Stimulated activated CD4-positive, alpha-beta T cell treated with anti-CD3 and anti-CD28 coated beads, Interleukin-2, amount 100 ng/mL, for 4 hours (primary cell): ENCODE results near the gene CCDC122.

Source experiments
- DNase-seq: peaks from one replicate; pipeline ENCODE4 v3.0.0-alpha.2; 2020; ENCODE audit warnings: low read depth

Gene CCDC122

DNA sequence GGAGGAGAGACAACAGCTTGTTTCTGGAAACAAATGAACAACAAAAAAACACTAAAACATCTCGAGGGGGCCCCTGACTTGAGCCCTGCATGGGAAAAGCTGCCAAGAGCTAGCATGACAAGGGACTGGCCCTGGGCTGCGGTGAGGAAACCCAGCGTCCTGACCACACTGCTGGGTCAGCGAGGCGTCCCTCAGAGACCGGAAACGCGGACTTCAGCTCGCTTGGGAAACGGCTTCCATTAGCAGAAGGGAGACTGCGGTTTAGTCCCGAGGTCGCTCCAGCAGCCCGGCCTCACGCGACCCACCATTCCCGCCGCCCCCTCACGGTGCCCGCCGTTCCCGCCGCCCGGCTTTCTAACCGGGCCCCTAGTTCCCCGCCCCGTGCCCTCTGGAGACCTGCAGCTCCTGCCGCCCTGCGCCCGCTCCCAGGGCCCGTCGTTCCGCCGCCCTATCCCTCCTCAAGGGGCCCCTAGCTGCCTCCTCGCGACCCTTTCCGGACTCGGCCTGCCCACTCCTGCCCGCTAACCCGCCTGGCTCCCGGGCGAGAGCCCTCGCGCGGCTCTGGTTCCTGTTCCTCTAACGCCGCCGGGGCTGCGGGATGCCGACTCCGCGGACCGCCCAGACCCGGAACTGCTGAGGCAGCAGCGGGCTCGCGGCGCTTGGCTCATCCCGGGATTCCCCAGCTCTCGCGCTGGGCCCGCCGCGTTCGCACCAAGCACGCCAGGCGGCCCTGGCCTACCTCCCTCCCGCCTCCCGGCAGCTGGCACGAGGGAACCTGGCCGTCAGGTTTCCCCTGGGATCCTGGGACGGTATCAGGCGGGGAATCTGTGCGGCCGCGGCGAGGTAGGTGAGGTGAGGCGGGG, at the start of gene CCDC122:
Gene CCDC122, minus strand, starts transcription at position 849 of the 863 bp plus-strand sequence. CDS start 10,364 bp downstream, outside the sequence.
- peak; percentile 65 for DNase-seq

DNA sequence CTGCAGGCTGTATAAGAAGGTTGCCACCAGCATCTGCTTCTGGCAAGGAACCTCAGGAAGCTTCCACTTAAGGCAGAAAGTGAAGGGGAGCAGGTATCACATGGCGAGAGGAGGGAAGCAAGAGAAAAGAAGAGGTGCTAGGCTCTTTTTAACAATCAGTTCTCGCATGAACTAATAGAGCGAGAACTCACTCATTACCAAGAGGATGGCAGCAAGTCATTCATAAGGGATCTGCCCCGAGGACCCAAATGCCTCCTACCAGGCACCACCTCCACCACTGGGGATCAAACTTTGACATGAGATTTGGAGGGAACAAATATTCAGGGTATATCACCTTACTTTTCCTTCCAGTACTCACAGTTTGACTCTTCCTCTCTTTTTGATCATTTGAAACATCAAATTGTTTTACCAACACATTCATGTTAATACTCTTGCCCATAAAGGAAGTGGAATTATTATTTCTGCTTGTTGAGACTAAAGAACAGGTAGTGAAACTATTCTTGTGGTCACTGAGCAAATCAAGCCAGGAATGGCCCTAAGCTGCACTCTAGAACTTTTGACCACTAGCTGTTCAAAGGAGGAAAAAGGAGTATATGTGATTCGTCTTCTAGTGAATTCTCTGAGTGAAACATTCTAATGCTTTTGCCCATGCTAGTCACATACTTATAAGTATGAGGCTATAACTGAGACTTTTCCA, 45.2 kb upstream of the CCDC122 start:
- no peak for DNase-seq

DNA sequence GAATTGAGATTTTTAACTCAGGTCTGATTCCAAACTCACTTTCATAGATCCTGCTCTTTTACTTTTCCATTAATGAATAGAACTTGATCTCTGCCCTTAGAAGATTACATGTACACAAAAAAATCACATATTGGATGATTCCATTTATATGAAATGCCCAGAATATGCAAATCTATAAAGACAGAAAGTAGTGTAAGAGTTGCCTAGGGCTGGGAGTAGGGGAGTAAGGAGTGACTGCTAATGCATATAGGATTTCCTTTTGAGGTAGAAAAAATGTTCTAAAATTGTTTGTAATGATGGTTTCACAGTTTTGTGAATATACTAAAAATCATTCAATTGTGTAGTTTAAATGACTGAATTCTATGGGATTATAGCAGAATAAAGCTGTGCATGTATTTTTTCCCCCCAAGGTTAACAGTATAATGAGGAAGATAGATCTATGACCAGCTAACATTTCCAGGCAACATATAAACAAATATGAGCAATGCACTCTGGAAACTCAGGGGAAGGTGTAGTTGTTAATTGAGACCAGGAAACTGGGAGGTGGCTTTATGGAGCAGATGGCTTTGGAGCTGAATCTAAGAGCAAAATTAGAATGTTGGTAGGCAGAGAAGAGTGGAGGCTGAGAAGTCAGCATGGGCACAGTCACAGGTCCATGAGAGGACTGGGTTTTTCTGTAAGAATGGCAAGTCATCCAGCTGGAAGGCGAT, 41.6 kb upstream of the CCDC122 start:
- no peak for DNase-seq

DNA sequence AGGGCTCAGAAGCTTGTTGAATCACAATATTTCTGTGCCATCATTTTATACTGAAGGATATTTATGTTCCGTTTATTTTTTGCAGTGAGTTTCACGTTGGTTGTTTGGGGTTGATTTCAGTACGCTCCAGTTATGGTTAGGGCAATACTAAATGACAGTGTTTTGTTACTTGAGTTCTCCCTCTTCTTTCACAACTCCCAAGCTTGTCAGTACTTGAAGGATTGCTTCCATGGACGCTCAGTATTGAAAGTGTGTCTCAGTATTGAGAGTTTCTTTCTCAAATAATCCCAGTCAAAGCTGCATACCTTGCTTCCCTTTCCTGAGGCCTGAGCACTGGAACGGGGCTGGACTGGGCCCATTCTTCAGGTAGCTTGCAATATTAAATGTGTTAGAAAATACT, 39.1 kb upstream of the CCDC122 start:
- no peak for DNase-seq

DNA sequence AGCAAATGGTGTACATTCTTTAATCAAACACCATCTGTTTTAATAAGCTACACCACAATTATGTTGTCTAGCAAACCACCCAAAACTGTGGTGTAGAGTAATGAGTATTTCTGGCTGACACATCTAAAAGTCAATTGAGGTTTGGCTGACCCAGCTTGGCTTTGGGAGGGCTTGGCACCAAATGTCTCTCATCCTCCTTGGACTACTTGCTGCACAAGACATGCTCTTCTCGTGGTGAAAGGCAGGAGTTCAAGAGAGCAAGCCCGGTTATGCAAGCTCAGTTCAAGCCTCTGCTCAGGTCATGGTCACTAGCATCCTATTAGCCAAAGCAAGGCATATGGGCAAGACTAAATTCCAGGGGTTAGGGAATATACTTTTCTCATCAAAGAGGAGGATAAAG, 37.3 kb upstream of the CCDC122 start:
- no peak for DNase-seq

DNA sequence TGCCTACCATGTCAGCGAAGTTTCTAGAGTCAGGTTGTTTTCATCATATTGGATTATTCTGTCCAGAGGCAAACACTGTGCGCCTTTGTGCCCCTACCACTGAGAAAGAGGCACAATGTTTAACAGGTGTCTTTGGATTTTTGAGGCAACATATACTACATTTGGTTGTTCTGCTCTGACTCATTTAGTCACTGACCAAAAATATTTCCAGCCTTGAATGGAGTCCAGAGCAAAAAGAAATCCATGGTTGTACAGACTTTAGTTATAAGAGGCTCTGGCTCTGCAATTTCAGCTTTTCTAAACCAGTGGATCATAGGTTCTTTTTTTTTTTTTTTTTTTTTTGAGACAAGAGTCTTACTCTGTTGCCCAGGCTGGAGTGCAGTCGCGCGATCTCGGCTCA, 35.9 kb upstream of the CCDC122 start:
- DNase-seq: no peak

DNA sequence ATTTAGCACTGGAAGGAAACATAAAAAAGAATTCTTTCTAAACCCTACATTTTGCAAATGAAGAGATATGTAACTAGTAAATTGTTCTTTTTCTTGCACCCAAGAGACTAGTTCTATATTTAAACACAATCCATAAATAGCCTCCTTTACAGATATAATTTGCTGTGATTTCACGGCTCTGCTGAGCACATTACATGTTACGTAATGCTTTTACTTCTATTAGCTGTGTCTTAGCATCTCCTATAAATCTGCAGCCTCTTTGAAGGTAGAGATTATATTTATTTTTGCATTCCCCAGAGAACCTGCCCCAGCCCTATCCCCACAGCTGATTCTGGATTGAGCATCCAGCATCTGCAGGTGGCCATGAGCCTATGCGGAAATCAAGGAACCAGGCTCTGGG, 32.3 kb upstream of the CCDC122 start:
- DNase-seq: no peak

DNA sequence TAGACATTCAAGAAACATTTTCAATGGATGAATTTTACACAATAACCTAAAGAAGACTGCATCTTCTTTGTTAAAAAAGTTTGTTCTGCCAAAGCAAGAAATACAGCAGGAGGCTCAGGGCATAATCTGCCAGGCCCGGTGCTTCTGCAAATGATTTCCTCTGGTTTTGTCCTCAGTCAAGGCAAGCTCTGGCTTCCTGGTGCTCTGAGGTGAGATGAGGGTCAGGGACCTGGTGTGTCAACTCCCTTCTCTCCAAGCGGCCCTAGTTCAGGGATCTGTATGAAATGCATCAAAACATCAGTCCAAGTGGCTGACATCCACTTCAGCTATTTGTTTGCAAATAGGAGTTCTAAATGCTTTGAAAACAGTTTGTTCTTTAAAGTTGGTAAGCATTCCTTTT, 31.7 kb upstream of the CCDC122 start:
- DNase-seq: no peak

DNA sequence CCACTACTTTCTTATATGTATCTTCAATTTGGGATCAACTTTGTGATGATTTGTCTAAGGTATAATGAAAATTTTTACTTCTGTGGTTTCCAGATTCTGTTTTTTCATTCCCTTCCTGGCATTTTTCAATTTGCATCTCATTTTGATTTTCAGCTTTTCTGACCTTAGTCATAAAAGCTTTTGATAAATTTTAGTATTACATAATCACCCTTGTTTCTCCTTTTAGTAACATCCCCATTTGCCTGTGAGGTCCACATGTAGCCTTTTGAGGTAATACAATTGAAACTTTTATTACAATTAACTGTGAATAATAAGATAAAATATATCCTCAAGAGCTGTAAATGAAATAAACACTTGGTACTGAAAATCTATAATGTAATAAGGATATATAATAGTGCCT, 31.3 kb upstream of the CCDC122 start:
- no peak for DNase-seq

DNA sequence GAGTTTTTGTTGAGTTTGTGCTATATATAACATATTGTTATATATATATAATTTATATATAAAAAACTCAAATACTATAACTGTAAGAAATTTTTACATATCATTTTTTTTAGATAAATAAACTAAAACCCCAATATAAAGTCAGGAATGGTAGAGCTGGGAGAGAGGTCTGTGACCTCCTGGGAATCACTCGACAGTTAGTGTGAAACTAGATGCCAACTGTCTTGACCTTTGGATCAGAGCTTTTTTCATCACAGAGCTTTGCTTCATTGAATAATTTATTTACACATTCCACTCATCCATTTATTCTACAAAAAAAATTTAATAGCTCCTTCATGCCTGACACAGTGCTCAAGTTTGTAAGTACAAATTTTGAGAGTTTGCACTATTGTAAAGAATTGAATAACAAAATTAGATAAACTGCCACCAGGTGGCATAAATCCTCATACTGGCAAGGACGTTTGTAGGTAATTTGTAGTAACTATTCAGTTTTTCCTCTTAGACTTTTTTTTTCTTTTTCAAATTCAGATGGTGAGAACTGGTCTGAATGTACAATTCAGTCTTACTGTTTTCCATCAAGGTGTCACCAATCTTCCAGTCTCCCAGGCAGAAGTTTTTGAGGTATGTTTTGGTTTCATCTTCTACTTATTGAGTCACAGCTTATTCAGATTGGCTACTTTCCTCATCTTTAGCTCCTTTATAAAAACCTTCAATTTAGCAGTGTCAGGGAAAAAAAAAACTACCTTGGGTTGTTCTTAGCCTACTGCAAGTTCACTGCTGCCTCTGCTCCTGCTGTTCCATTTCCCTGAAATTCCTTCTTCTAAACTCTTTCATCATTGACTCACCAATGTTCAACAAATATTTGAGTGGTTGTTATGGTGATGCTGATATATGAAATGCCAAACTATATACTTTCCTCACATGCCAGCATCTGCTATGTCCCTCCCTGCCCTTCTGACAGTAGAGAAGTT, 28.9 kb upstream of the CCDC122 start:
- no peak for DNase-seq

DNA sequence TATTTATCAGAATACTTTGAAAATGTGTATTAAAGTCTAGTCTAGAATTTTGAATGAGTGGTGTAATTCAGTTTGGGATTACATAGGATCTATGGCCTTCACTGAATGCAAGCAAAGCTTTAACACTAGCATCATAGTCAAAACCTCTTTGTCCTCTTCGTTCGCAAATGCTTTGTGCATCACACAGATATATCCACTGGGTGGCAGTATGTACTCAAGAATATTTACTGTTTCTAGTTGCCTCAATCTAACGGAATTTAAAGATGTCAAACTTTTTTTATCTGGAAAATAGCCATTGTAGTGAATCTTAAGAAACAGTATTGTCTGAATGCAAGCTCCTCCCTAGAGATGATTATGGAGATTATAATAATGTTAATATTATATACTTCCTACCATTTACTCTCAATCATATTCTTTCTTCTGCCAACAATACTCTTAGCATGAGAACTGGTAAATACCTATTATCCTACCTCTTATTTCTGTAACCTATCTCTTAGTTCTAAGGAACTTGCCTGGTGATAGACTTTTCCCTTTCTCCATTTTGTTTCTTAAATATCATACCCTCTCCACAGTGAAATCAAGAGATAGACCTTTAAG, 26.0 kb upstream of the CCDC122 start:
- peak; percentile 9 for DNase-seq

DNA sequence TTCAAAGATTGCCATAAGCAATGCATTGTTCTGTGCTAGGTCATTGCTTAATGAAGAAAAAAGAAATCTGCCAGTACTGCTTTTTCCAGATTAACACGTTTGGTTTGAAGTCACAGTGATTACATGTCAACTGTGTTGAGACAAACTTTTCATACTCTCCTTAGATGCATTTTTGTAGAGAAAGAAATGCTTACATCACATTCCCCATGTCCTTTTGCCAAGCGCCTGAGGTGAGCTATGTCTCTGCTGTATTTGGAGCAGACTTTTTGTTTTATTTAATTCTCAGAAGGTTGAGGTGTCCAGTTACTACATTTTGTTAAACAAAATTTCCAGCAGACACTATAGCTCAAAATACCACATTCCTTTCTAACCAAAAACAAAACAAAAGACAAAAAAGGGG, 16.4 kb upstream of the CCDC122 start:
- DNase-seq: no peak

DNA sequence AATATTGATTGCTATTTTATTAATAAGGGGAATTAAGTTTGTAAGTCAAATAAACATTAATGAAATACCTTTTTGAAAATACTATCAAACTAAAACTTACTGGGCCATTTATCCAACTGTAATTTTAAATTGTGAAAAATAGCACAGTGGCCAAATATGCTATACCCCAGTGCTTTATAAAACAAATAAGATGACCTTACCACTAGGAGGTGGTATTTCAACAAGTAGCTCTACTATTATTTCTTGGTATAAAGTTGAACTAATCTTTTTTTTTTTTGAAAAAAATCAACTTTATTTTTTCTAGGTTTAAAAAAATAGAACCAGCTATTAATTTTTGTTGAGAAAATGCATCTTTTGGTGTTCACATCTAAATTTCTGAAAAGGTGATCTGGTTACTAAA, 14.9 kb upstream of the CCDC122 start:
- no peak for DNase-seq

DNA sequence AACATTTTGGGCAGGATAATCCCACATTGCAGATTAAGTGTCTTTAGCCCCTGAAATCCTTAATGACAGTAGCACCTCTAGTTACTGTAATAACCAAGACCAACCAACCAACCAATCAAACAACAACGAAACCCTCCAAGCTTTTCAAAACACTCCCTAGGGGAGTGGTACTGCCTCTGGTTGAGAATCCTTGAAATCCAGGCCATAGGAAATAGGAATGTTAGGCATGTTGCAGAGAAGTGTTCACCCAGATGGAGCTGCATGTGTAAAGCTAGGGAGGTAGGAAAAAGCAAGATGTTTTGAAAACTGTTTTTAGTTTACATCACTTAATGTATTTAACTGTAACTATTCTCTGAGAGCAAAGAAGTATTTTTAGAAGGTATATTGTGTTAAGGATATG, 4.7 kb upstream of the CCDC122 start:
- DNase-seq: no peak

DNA sequence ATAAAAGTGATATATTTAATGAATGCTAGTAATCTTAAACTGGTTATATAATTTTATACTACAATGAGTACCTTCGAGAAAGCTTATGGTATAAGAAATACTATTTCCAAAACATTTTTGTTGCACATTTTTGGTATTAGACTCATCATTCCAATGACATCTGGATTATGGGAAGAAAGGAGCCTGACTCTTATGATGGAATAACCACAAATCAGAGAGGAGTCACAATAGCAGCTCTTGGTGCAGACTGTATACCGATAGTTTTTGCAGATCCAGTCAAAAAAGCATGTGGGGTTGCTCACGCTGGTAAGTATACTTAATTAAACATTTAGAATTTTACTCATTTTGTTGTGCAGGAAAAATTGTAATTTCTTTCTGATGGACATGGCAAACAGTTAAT, 4.1 kb upstream of the CCDC122 start:
- no peak for DNase-seq

DNA sequence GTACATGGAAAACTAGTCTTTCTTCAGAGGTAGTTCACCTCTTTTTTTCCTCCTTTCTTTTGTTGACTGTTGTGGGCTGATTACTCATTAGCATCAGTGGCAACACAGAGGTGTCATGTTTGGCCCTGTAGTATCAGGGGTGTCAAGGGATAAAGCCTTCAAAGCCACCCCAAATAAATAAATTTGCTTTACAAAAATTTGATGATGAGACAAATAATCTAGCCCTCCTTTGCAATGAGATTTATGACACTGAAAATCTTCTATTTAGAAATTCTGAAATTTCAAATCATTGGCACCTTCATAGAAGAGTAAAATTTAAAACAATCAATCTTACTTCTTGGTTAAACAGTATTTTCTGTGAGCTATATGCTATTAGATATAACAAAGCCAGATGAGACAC, 2.0 kb upstream of the CCDC122 start:
- DNase-seq: no peak

DNA sequence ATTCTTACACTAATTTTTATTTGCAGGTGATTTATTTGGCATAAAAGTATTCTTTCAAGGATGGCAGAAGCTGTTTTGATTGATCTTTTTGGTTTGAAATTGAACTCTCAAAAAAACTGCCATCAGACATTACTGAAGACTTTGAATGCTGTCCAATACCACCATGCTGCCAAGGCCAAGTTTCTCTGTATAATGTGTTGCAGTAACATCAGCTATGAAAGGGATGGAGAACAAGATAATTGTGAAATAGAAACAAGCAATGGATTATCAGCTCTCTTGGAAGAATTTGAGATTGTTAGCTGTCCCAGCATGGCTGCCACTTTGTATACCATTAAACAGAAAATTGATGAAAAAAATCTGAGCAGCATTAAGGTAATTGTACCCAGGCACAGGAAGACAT, 1.4 kb upstream of the CCDC122 start:
- no peak for DNase-seq

DNA sequence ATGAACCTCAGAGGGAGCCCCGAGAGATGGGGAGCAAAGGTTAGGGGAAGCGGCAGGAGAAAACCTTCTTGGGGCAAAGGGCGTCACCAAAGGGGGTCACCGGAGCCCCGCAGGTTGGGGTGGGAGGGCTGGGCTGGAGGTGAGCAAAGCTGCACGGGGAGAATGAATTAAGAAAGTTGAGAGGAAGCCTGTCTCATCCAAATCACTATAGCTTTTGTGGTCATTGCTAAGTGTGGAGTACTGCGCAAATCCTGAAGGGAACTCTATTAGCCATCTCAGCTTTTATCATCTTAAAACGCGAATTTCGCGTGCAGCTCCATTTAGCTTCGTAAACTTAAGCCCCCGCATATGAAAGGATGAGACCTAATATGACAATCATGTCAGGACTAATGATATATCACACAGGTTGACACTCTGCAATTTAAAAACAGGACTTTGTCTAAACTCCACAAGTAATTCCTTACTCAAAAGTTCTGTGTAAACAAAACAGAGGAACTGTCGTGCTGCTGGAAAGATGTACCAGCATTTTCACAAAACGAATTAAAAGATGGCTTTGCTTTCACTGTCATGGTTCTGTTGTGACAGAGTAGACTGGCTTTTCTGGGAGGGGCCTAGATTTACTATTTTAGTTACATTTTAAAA, 795 bp upstream of the CCDC122 start:
- DNase-seq: no peak

DNA sequence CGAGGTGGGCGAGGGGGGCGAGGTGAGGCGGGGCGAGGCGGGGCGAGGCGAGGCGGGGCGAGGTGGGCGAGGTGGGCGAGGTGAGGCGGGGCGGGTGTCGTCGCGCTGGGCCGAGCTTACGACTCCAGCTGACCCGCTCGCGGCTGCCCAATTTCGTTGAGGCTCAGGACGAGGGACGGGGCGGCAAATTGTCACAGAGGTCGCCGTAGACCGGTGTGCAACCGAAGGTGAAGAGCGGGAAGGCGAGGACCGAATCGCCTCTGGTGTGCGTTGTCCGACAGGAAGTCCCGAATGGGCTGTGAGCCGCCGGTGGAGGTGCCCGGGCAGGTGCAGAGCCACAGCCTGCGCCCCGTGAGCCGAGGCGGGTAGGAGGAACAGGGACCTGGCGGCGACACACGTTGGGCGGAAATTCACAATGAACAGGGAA, 228 bp upstream of the CCDC122 start, which contains the start of gene LACC1:
Gene LACC1, plus strand, starts transcription at position 150 of the 427 bp plus-strand sequence. CDS start 1,082 bp downstream, outside the sequence.
- no peak for DNase-seq

DNA sequence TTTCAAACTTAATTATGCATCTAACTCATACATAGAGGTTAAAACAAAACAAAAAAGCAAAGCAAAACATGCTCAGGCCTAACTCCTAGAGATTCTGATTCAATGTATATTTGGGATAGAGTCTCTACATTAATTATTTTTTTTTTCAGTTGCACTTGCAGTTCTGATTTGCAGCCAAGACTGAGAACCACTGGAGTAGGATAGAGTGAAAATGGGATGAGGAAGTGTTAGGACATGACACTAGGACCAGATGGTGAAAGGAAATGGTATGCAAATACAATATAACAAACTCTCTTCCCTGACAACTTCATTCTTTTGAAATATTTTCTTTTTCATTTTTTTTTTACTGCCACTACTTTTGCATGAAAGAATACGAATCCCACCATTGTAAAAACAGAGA, 1.8 kb downstream of the CCDC122 start:
- no peak for DNase-seq

DNA sequence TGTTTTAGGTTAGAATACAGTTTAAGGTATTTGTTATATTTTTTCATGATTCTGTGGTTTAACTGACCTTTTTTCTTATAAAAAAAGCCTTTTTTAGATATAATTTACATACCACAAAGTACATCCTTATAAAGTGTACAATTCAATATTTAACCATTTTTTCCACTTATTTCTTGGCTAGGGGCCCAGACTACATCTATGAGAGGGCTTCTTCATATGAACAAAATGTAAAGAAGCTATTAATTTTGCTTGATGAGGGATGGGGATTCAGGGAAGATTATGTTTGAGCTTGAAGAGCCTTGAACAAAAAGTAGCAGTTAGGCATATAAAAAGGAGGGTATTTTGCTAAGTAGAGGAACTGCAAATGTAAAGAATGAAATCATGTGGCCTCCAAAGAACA, 2.2 kb downstream of the CCDC122 start:
- no peak for DNase-seq
